ENCODE results near the gene SPATA12.

DNA sequence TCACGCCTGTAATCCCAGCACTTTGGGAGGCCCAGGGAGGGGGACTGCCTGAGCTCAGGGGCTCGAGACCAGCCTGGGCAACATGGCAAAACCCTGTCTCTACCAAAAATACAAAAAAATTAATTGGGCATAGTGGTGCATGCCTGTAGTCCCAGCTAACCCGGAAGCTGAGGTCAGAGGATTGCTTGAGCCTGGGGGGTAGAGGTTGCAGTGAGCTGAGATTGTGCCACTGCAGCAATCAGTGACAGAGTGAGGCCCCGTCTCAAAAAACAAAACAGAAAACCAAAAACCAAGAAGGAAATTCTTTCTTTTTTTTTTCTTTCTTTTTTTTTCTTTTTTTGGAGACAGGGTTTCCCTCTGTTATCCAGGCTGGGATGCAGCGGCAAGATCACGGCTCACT is 3.5 kb downstream of the SPATA12 start:
- TF ChIP-seq POLR2A (IDR thresholded peaks at IDR 0.05), result no peak
- TF ChIP-seq, protein P1, sequence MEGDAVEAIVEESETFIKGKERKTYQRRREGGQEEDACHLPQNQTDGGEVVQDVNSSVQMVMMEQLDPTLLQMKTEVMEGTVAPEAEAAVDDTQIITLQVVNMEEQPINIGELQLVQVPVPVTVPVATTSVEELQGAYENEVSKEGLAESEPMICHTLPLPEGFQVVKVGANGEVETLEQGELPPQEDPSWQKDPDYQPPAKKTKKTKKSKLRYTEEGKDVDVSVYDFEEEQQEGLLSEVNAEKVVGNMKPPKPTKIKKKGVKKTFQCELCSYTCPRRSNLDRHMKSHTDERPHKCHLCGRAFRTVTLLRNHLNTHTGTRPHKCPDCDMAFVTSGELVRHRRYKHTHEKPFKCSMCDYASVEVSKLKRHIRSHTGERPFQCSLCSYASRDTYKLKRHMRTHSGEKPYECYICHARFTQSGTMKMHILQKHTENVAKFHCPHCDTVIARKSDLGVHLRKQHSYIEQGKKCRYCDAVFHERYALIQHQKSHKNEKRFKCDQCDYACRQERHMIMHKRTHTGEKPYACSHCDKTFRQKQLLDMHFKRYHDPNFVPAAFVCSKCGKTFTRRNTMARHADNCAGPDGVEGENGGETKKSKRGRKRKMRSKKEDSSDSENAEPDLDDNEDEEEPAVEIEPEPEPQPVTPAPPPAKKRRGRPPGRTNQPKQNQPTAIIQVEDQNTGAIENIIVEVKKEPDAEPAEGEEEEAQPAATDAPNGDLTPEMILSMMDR (IDR thresholded peaks at IDR 0.05), result no peak
- TF ChIP-seq POLR2AphosphoS5 (IDR thresholded peaks at IDR 0.05), result no peak
- TF ChIP-seq EP300 (IDR thresholded peaks at IDR 0.05), result no peak

All from gastroesophageal sphincter (tissue), 3 donors.